HPDE6-E6E7 (cell line): ENCODE measurements around the gene SAMD8.
A peak's percentile ranks its signal among the peaks of the same experiment; 100 is the strongest.
"Not testable (repeated sequence)": the region's sequence is repeated elsewhere in the genome, so short reads cannot be mapped to it uniquely, and the experiment has no call there.

Source experiments
- DNase-seq: peaks from one replicate; pipeline ENCODE4 v3.0.0; 2011; ENCODE audit warnings: missing footprints; ENCODE audit errors: extremely low spot score

SAMD8 gene

DNA sequence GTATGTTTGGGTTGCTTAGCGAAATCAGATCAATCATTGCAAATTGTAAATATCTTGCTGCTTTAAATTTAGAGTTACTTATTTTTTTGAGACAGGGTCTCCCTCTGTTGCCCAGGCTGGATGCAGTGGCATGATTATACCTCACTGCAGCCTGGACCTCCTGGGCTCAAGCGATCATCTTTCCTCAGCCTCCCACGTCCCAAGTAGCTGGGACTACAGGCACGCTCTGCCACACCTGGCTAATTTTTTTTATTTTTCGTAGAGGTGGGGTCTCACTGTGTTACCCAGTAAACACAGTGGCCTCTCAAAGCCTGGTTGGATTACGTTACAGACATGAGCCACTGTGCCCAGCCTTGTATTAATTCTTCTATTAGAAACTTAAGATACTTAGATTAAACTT, 100.9 kb downstream of the SAMD8 start:
- no peak for DNase-seq

DNA sequence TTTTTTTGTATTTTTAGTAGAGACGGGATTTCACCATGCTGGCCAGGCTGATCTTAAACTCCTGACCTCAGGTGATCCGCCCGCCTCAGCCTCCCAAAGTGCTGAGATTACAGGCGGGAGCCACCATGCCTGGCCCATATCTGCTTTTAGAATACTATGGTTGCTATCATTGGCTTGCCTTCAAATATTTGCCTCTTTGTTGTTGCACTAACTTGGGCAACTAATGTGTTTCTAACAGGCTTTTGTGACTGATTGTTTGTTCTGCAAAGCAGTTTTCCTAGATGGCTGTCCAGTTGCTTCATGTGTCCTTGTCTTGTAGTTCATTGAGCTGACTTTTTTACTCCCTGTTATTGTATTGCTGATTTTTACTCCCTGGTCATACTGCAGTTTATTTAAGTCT, 108.8 kb downstream of the SAMD8 start:
- DNase-seq: no peak

GRCh38 chr10:75221492-75221891, 110.0 kb downstream of the SAMD8 start:
- DNase-seq: not testable (repeated sequence)

DNA sequence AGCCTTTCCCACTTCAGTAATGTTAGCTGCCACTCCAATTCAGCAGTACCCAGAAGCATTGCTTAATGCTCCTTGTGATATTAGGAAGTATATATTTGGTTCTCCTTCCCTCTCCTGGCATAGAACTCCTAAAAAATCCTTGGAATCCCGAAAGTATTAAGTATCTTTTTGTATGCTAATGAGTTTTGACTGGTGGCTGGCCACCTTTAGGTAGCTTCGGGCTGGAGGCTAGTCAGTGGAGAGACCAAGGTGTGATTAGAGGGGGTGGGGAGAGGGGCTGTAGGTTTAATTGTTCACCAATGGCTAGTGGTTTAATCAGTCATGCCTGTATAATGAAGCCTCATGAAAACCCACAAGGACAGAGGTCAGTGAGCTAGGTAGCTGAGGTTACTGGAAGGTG, 112.1 kb downstream of the SAMD8 start:
- DNase-seq: no peak

DNA sequence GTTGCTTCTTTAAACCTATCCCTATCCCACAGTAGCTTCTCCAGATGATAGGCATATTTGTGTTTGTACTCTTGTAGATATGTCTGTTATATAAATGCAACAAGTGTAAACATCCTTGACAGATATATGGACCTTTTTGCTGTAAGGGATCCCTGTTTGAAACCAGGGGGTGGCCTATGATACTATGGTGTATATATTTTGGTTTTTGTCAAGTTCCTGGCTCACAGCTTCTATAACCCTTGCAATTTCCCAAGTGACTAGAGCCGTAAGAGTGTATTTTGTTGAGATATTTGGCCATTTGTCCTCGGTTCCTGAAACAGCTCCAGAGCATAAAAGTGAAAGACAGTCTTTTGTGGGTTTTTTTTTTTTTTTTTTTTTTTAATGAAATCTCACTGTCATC, 114.6 kb downstream of the SAMD8 start:
- DNase-seq: no peak

DNA sequence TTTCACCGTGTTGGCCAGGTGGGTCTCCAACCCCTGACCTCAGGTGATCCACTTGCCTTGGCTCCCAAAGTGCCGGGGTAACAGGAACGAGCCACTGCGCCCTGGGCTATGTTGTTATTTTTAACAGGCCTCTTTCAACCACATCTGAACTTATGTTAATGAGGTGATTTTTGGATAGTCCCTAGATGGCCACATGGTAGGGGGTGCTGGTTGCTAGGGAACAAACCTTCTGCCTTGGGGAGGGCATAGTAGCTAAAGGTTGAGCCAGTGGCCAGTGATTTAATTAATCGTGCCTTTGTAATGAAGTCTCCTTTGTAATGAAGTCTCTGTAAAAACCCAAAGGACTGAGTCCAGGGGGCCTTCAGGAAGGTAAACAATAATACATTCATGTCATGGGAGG, 115.2 kb downstream of the SAMD8 start:
- no peak for DNase-seq

- no peak for DNase-seq
Measured at GRCh38 chr10:75228278-75228677, 116.8 kb downstream of the SAMD8 start.

- DNase-seq: no peak
Measured at GRCh38 chr10:75228834-75229233, 117.4 kb downstream of the SAMD8 start.

DNA sequence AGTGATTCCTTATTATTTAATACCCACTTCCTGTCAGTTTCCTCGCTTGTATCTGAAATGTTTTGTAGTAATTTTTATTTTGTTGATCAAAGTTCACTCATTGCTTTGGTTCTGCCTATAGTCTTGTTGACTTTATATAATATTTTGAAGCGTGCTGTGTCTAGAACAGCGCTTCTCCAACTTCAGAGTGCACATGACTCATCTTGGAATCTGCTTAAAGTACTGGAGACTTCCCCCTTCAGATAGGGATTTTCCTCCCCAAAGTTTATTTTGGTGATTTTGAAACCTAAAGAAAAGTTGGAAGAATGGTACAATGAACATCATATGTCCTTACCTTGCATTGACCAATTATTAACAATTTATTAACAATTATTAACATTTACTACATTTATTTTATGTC, 118.5 kb downstream of the SAMD8 start:
- no peak for DNase-seq

- DNase-seq: peak; percentile 71
Measured at GRCh38 chr10:75230600-75231038, 119.2 kb downstream of the SAMD8 start.
